ENCODE results near the gene CCDC186.

CCDC186 gene

GRCh38 chr10:114081911-114082583, 92.0 kb downstream of the CCDC186 start:
- no peak for DNase-seq
- no peak for TF ChIP-seq GATA1 (IDR thresholded peaks at IDR 0.05; ENCODE audit: low read depth, low read length)
- no peak for TF ChIP-seq POLR2A (IDR thresholded peaks at IDR 0.05; ENCODE audit: low read length)

- no peak for TF ChIP-seq GATA1 (IDR thresholded peaks at IDR 0.05; ENCODE audit: low read depth, low read length)
- no peak for TF ChIP-seq POLR2A (IDR thresholded peaks at IDR 0.05; ENCODE audit: low read length)
Observed at GRCh38 chr10:114079421-114079820, 94.6 kb downstream of the CCDC186 start.

GRCh38 chr10:114078346-114078745, 95.7 kb downstream of the CCDC186 start:
- no peak for DNase-seq
- no peak for TF ChIP-seq GATA1 (IDR thresholded peaks at IDR 0.05; ENCODE audit: low read depth, low read length)
- TF ChIP-seq POLR2A (IDR thresholded peaks at IDR 0.05; ENCODE audit: low read length), result no peak

More at GRCh38 chr10:114079421-114079820, 94.6 kb downstream of the CCDC186 start:
- no peak for DNase-seq

- no peak for DNase-seq
- no peak for TF ChIP-seq GATA1 (IDR thresholded peaks at IDR 0.05; ENCODE audit: low read depth, low read length)
- no peak for TF ChIP-seq POLR2A (IDR thresholded peaks at IDR 0.05; ENCODE audit: low read length)
Observed at GRCh38 chr10:114077815-114078219, 96.2 kb downstream of the CCDC186 start.

- no peak for TF ChIP-seq GATA1 (IDR thresholded peaks at IDR 0.05; ENCODE audit: low read depth, low read length)
- no peak for TF ChIP-seq POLR2A (IDR thresholded peaks at IDR 0.05; ENCODE audit: low read length)
- DNase-seq, result no peak
Observed at GRCh38 chr10:114077347-114077746, 96.7 kb downstream of the CCDC186 start.

GRCh38 chr10:114075093-114075492, 98.9 kb downstream of the CCDC186 start:
- TF ChIP-seq POLR2A (IDR thresholded peaks at IDR 0.05; ENCODE audit: low read length), result no peak
- TF ChIP-seq GATA1 (IDR thresholded peaks at IDR 0.05; ENCODE audit: low read depth, low read length), result no peak
- DNase-seq, result no peak

- no peak for DNase-seq
- TF ChIP-seq POLR2A (IDR thresholded peaks at IDR 0.05; ENCODE audit: low read length), result no peak
- no peak for TF ChIP-seq GATA1 (IDR thresholded peaks at IDR 0.05; ENCODE audit: low read depth, low read length)
Observed at GRCh38 chr10:114073395-114074186, 100.4 kb downstream of the CCDC186 start.

- TF ChIP-seq GATA1 (IDR thresholded peaks at IDR 0.05; ENCODE audit: low read depth, low read length), result no peak
- no peak for TF ChIP-seq POLR2A (IDR thresholded peaks at IDR 0.05; ENCODE audit: low read length)
- DNase-seq, result no peak
Observed at GRCh38 chr10:114071178-114071577, 102.8 kb downstream of the CCDC186 start.

Data from erythroblast (primary cell).